GM23338 (cell line): ENCODE measurements around the gene CERS1. TPM values are rescaled to one million over a fixed set of nuclear protein-coding genes. Genes with fewer than 3 reads are reported as not detected.

Source experiments
- ATAC-seq: fragments of 200-7000 bp; cut with Tn5 transposase; 3 replicates; pipeline ENCODE4 v1.9.1; 2020
- DNase-seq: peaks from one replicate; pipeline ENCODE4 v3.0.0-alpha.2; 2015; ENCODE audit warnings: low spot score
- H2AFZ ChIP-seq: fragments of 200-600 bp; sonication (generic); 2 replicates; pipeline ENCODE4 v1.8.0; 2016; ENCODE audit warnings: antibody characterized with exemption, mild to moderate bottlenecking, moderate library complexity
- H3F3A ChIP-seq: fragments of 200-600 bp; sonication (generic); replicated peaks from 2 replicates; pipeline ENCODE4 v1.8.0; 2017; ENCODE audit warnings: antibody characterized with exemption, mixed run types, low read depth
- H3K27ac ChIP-seq: fragments of 200-600 bp; sonication (generic); 2 replicates; pipeline ENCODE4 v1.6.1; 2016; ENCODE audit warnings: low read depth
- H3K27me3 ChIP-seq: fragments of 200-600 bp; sonication (generic); 2 replicates; pipeline ENCODE4 v1.8.0; 2016; ENCODE audit warnings: mild to moderate bottlenecking, mixed run types, moderate library complexity; ENCODE audit not compliant: insufficient read depth
- H3K36me3 ChIP-seq: fragments of 200-600 bp; sonication (generic); 2 replicates; pipeline ENCODE4 v1.8.0; 2016; ENCODE audit warnings: mild to moderate bottlenecking; ENCODE audit not compliant: insufficient read depth
- H3K4me1 ChIP-seq: fragments of 200-600 bp; sonication (generic); 2 replicates; pipeline ENCODE4 v1.8.0; 2016; ENCODE audit warnings: mild to moderate bottlenecking, moderate library complexity; ENCODE audit not compliant: insufficient read depth
- H3K4me2 ChIP-seq: fragments of 200-600 bp; sonication (generic); 2 replicates; pipeline ENCODE4 v1.7.1; 2017; ENCODE audit warnings: mixed run types
- H3K4me3 ChIP-seq: fragments of 200-600 bp; sonication (generic); 2 replicates; pipeline ENCODE4 v1.6.1; 2016; ENCODE audit warnings: mixed run types
- H3K79me2 ChIP-seq: fragments of 200-600 bp; sonication (generic); replicated peaks from 2 replicates; pipeline ENCODE4 v1.8.0; 2017; ENCODE audit warnings: mild to moderate bottlenecking; ENCODE audit not compliant: insufficient read depth
- H3K9me2 ChIP-seq: fragments of 200-600 bp; sonication (generic); 2 replicates; pipeline ENCODE4 v1.8.0; 2017; ENCODE audit not compliant: insufficient read depth
- H4K20me1 ChIP-seq: fragments of 200-600 bp; sonication (generic); replicated peaks from 2 replicates; pipeline ENCODE4 v1.8.0; 2017; ENCODE audit warnings: mild to moderate bottlenecking; ENCODE audit not compliant: insufficient read depth
- H3K27ac Mint-ChIP-seq: 2 replicates; pipeline ENCODE4 v1.8.0; 2020; ENCODE audit warnings: inconsistent platforms, mild to moderate bottlenecking, moderate library complexity, mixed read lengths
- H3K27me3 Mint-ChIP-seq: 3 replicates; pipeline ENCODE4 v1.8.0; 2022; ENCODE audit warnings: low read depth, mild to moderate bottlenecking, moderate library complexity, mixed read lengths, inconsistent platforms; ENCODE audit not compliant: insufficient read depth, poor library complexity
- H3K36me3 Mint-ChIP-seq: 3 replicates; pipeline ENCODE4 v1.8.0; 2021; ENCODE audit warnings: low read depth, mild to moderate bottlenecking, inconsistent platforms, moderate library complexity, mixed read lengths
- H3K4me1 Mint-ChIP-seq: 3 replicates; pipeline ENCODE4 v1.8.0; 2020; ENCODE audit warnings: mild to moderate bottlenecking, inconsistent platforms, mixed read lengths
- H3K4me3 Mint-ChIP-seq: 3 replicates; pipeline ENCODE4 v1.8.0; 2021; ENCODE audit warnings: moderate library complexity, mild to moderate bottlenecking, inconsistent platforms, mixed read lengths
- H3K9me3 Mint-ChIP-seq: 3 replicates; pipeline ENCODE4 v1.8.0; 2020; ENCODE audit warnings: moderate library complexity, mild to moderate bottlenecking, inconsistent platforms, mixed read lengths
- EZH2 ChIP-seq: fragments of 200-600 bp; sonication (generic); IDR thresholded peaks from one replicate; pipeline ENCODE4 v1.8.0; 2017; ENCODE audit warnings: antibody characterized with exemption, mild to moderate bottlenecking, low read depth; ENCODE audit not compliant: unreplicated experiment
- EZH2phosphoT487 ChIP-seq: fragments of 200-600 bp; sonication (generic); IDR thresholded peaks from one replicate; pipeline ENCODE4 v1.8.1; 2018; ENCODE audit warnings: antibody characterized with exemption; ENCODE audit not compliant: unreplicated experiment
- JUNB ChIP-seq: IDR thresholded peaks from one replicate; pipeline ENCODE4 v1.6.1; 2016; ENCODE audit warnings: antibody characterized with exemption; ENCODE audit not compliant: unreplicated experiment
- NANOG ChIP-seq: IDR thresholded peaks from 2 replicates; pipeline ENCODE4 v1.6.1; 2016; ENCODE audit warnings: antibody characterized with exemption, borderline replicate concordance
- POLR2AphosphoS5 ChIP-seq: IDR thresholded peaks from 2 replicates; pipeline ENCODE4 v1.6.1; 2016; ENCODE audit warnings: antibody characterized with exemption, low read depth
- STAT1 ChIP-seq: IDR thresholded peaks from one replicate; pipeline ENCODE4 v1.6.1; 2016; ENCODE audit warnings: antibody characterized with exemption; ENCODE audit not compliant: unreplicated experiment
- ZNF331 ChIP-seq: fragments of 250-450 bp; sonication (Bioruptor Pico); IDR thresholded peaks from 2 replicates; pipeline ENCODE4 v1.5.0; 2020; ENCODE audit warnings: low read depth, mild to moderate bottlenecking, moderate library complexity
- polyA plus RNA-seq: library from polyadenylated mRNA; unstranded; fragments of >200 nt; fragmentation: Nextera tagmentation; extraction: Ambion mirVana; gene quantifications from 2 replicates; pipeline ENCODE4 v1.2.1, GENCODE V29; 2016
- total RNA-seq: library from RNA; depleted of rRNA; stranded (reverse); fragments of >200 nt; shearing (Covaris generic); gene quantifications from 2 replicates; pipeline ENCODE4 v1.2.3, GENCODE V29; 2014
- TF ChIP-seq, protein P1 (sequence below): fragments of 250-450 bp; sonication (Bioruptor Pico); IDR thresholded peaks from 2 replicates; pipeline ENCODE4 v1.5.0; 2020; ENCODE audit warnings: mild to moderate bottlenecking, moderate library complexity
- TF ChIP-seq, protein P2 (sequence below), 2 experiments: fragments of 200-600 bp in 1 of 2; sonication (generic) in 1 of 2; conservative IDR thresholded peaks; 2 replicates each; pipeline versions ENCODE4 v1.5.1 to v1.6.1; 2016 to 2017; ENCODE audit warnings: antibody characterized with exemption in 2 of 2, low read depth in 2 of 2, mild to moderate bottlenecking in 2 of 2, moderate library complexity in 1 of 2
- TF ChIP-seq, protein P3 (sequence below): IDR thresholded peaks from one replicate; pipeline ENCODE4 v1.6.1; 2018; ENCODE audit warnings: antibody characterized with exemption; ENCODE audit not compliant: unreplicated experiment

CERS1 gene
- total and polyA plus RNA-seq, 2 experiments from 2014 or later = 11.1 to 12.2 TPM

DNA sequence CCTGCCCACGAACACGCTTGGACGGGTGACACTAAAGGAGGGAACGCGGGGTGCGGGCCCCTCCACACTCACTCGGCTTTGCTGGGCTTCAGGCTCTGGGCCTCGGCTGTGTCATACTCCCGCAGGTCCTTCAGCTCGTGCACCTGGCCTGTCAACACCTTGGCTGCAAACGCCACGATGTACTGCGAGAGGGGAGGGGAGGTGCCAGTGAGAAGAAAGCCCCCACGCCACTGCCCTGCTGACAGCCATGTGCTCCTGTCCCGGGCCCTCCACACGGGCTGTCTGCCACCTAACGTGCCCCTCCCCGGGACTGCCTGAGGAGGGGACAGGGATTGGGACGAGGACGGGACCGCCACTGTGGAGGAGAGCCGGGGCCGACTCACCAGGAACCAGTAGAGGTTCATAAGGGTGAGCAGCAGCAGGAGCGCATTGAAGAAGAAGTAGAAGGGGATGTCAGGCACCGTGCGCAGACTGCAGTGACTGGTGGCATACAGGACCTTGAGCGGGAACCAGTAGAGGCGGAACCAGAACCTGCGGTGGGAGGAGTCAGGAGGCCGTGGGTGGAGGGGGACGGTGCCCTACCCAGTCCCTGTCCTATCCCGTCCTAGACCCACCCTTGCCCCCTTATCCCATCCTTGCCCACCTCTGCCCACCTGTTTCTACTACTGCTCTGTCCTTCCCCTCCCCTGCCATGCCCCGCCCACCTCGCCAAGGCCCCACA is 16.9 kb downstream of the CERS1 start (continued):
- TF ChIP-seq, protein P1, sequence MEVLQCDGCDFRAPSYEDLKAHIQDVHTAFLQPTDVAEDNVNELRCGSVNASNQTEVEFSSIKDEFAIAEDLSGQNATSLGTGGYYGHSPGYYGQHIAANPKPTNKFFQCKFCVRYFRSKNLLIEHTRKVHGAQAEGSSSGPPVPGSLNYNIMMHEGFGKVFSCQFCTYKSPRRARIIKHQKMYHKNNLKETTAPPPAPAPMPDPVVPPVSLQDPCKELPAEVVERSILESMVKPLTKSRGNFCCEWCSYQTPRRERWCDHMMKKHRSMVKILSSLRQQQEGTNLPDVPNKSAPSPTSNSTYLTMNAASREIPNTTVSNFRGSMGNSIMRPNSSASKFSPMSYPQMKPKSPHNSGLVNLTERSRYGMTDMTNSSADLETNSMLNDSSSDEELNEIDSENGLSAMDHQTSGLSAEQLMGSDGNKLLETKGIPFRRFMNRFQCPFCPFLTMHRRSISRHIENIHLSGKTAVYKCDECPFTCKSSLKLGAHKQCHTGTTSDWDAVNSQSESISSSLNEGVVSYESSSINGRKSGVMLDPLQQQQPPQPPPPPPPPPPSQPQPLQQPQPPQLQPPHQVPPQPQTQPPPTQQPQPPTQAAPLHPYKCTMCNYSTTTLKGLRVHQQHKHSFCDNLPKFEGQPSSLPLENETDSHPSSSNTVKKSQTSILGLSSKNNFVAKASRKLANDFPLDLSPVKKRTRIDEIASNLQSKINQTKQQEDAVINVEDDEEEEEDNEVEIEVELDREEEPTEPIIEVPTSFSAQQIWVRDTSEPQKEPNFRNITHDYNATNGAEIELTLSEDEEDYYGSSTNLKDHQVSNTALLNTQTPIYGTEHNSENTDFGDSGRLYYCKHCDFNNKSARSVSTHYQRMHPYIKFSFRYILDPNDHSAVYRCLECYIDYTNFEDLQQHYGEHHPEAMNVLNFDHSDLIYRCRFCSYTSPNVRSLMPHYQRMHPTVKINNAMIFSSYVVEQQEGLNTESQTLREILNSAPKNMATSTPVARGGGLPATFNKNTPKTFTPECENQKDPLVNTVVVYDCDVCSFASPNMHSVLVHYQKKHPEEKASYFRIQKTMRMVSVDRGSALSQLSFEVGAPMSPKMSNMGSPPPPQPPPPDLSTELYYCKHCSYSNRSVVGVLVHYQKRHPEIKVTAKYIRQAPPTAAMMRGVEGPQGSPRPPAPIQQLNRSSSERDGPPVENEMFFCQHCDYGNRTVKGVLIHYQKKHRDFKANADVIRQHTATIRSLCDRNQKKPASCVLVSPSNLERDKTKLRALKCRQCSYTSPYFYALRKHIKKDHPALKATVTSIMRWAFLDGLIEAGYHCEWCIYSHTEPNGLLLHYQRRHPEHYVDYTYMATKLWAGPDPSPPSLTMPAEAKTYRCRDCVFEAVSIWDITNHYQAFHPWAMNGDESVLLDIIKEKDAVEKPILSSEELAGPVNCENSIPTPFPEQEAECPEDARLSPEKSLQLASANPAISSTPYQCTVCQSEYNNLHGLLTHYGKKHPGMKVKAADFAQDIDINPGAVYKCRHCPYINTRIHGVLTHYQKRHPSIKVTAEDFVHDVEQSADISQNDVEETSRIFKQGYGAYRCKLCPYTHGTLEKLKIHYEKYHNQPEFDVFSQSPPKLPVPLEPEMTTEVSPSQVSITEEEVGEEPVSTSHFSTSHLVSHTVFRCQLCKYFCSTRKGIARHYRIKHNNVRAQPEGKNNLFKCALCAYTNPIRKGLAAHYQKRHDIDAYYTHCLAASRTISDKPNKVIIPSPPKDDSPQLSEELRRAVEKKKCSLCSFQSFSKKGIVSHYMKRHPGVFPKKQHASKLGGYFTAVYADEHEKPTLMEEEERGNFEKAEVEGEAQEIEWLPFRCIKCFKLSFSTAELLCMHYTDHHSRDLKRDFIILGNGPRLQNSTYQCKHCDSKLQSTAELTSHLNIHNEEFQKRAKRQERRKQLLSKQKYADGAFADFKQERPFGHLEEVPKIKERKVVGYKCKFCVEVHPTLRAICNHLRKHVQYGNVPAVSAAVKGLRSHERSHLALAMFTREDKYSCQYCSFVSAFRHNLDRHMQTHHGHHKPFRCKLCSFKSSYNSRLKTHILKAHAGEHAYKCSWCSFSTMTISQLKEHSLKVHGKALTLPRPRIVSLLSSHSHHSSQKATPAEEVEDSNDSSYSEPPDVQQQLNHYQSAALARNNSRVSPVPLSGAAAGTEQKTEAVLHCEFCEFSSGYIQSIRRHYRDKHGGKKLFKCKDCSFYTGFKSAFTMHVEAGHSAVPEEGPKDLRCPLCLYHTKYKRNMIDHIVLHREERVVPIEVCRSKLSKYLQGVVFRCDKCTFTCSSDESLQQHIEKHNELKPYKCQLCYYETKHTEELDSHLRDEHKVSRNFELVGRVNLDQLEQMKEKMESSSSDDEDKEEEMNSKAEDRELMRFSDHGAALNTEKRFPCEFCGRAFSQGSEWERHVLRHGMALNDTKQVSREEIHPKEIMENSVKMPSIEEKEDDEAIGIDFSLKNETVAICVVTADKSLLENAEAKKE (CRISPR knock-in tag) = no peak
- TF ChIP-seq, protein P2, sequence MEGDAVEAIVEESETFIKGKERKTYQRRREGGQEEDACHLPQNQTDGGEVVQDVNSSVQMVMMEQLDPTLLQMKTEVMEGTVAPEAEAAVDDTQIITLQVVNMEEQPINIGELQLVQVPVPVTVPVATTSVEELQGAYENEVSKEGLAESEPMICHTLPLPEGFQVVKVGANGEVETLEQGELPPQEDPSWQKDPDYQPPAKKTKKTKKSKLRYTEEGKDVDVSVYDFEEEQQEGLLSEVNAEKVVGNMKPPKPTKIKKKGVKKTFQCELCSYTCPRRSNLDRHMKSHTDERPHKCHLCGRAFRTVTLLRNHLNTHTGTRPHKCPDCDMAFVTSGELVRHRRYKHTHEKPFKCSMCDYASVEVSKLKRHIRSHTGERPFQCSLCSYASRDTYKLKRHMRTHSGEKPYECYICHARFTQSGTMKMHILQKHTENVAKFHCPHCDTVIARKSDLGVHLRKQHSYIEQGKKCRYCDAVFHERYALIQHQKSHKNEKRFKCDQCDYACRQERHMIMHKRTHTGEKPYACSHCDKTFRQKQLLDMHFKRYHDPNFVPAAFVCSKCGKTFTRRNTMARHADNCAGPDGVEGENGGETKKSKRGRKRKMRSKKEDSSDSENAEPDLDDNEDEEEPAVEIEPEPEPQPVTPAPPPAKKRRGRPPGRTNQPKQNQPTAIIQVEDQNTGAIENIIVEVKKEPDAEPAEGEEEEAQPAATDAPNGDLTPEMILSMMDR (conservative IDR thresholded peaks at IDR 0.05; ENCODE audit: low read depth in 2 of 2) = no peak

DNA sequence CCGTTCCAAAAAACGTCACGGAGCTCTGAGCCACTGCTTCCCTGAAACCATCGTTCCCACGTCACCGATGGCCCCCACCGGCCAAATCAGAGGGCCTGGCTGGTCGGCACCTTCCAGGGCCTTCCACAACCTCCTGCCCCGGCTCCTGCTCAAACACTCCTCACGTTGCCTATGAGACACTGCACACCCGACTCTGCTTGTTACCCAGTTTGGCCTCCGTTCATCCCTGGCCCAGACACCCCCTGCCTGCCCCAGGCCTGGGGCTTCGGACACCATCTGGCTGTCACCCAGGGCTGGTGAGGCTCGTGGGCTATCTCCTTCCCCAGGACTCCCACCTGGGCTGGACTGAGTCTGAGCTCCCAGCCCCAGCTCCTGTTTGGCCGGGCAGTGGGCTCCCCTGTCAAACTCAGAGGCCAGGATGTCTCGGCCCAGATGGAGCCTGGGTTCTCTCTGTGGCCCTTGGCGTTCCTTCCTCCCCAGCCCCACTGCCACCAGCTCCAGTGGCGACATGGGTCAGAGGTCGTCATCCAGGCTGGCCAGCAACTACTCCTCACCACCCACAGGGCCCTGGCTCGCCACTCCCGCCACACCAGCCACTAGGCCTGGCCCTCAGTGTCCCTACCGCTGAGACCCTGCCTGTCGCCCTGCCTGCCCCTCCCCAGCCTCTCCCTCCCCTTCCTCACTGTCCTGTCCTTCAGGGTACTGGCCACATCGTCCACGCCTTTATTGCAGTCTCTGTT is 17.7 kb downstream of the CERS1 start:
- ATAC-seq = no peak
- Histone ChIP-seq H3K4me3 (no peak overlapping the region), H3K4me1 (no peaks in the 10 kb centered on the region), H3K27ac (no peak overlapping the region), H3K27me3 (no peaks in the 10 kb centered on the region), H3K9me2 (no peaks in the 10 kb centered on the region), H2AFZ (no peak overlapping the region), H4K20me1 (0 out of 2 replicates have a peak, but pooled peaks cover 3% of the 10 kb centered on the region), H3K36me3 (no peaks in the 10 kb centered on the region), H3K4me2 (no peak overlapping the region), H3F3A (no peaks in the 10 kb centered on the region; the same call in 1 of the 2 replicates), H3K79me2 (no peaks in the 10 kb centered on the region)
- TF ChIP-seq, protein P3, sequence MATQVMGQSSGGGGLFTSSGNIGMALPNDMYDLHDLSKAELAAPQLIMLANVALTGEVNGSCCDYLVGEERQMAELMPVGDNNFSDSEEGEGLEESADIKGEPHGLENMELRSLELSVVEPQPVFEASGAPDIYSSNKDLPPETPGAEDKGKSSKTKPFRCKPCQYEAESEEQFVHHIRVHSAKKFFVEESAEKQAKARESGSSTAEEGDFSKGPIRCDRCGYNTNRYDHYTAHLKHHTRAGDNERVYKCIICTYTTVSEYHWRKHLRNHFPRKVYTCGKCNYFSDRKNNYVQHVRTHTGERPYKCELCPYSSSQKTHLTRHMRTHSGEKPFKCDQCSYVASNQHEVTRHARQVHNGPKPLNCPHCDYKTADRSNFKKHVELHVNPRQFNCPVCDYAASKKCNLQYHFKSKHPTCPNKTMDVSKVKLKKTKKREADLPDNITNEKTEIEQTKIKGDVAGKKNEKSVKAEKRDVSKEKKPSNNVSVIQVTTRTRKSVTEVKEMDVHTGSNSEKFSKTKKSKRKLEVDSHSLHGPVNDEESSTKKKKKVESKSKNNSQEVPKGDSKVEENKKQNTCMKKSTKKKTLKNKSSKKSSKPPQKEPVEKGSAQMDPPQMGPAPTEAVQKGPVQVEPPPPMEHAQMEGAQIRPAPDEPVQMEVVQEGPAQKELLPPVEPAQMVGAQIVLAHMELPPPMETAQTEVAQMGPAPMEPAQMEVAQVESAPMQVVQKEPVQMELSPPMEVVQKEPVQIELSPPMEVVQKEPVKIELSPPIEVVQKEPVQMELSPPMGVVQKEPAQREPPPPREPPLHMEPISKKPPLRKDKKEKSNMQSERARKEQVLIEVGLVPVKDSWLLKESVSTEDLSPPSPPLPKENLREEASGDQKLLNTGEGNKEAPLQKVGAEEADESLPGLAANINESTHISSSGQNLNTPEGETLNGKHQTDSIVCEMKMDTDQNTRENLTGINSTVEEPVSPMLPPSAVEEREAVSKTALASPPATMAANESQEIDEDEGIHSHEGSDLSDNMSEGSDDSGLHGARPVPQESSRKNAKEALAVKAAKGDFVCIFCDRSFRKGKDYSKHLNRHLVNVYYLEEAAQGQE = no peak
- TF ChIP-seq EZH2 (no peak), NANOG (no peak), ZNF331 (CRISPR knock-in tag) (no peak), JUNB (no peak), STAT1 (no peak), POLR2AphosphoS5 (no peak), EZH2phosphoT487 (no peak)
- DNase-seq = no peak
- Mint-ChIP-seq H3K4me1 (no peaks in the 10 kb centered on the region), H3K27ac (no peak overlapping the region), H3K4me3 (no peak overlapping the region), H3K9me3 (peaks cover 4% of the 10 kb centered on the region; the same call in 2 of the 3 replicates), H3K27me3 (peaks cover 13% of the 10 kb centered on the region), H3K36me3 (peaks cover 63% of the 10 kb centered on the region)
